Left lung (tissue), 10 donors: ENCODE data around the gene TLK1. TPM values are rescaled to one million over a fixed set of nuclear protein-coding genes. Genes with fewer than 3 reads are reported as not detected.

Source experiments
- ATAC-seq: fragments of 200-7000 bp; cut with Tn5 transposase; one replicate; pipeline ENCODE4 v1.9.1; 2020; ENCODE audit warnings: moderate library complexity
- DNase-seq, 4 donors: peaks; one replicate each; pipeline ENCODE4 v3.0.0-alpha.2; 2013 to 2020
- H3K27ac ChIP-seq, 2 donors: fragments of 200-600 bp; sonication (generic) in 1 of 2; one replicate each; pipeline versions ENCODE4 v1.5.0 to v1.8.0; 2020 to 2021
- H3K27me3 ChIP-seq, 2 donors: fragments of 200-600 bp; sonication (generic) in 1 of 2; one replicate each; pipeline versions ENCODE4 v1.5.0 to v1.8.0; 2020 to 2021
- H3K36me3 ChIP-seq, 2 donors: fragments of 200-600 bp; sonication (generic) in 1 of 2; one replicate each; pipeline versions ENCODE4 v1.5.0 to v1.8.0; 2020 to 2021
- H3K4me1 ChIP-seq, 2 donors: fragments of 200-600 bp; one replicate each; pipeline ENCODE4 v1.8.0; 2021
- H3K4me3 ChIP-seq, 2 donors: fragments of 200-600 bp; sonication (generic) in 1 of 2; one replicate each; pipeline versions ENCODE4 v1.5.0 to v1.8.0; 2020 to 2021; ENCODE audit warnings: mild to moderate bottlenecking in 1 of 2
- H3K9me3 ChIP-seq, 2 donors: fragments of 200-600 bp; sonication (generic) in 1 of 2; one replicate each; pipeline versions ENCODE4 v1.5.0 to v1.8.0; 2020 to 2021
- intact Hi-C, 2 donors: fragments of 100-400 bp; cut with DNase I; formaldehyde crosslinking; loops; one replicate each; pipeline versions ENCODE4 v1.11.2 to v1.14.2; 2022
- polyA plus RNA-seq, 6 donors: library from polyadenylated mRNA; unstranded; fragments of 120-200 nt; gene quantifications; one replicate each; pipeline ENCODE4 v1.2.1, GENCODE V29; 2013; ENCODE audit not compliant: insufficient read length in 6 of 6
- total RNA-seq, 2 donors: library from RNA; stranded (reverse); fragmentation: NEBNext Ultra II Directional; extraction: Animal tissue kit (Norgen Biotek cat#: 25700); gene quantifications; one replicate each; pipeline ENCODE4 v1.2.1, GENCODE V29; 2021
- TF ChIP-seq, protein P1 (sequence below), 2 donors: fragments of 200-600 bp; sonication (generic) in 1 of 2; IDR thresholded peaks; one replicate each; pipeline versions ENCODE4 v1.5.0 to v1.8.0; 2021; ENCODE audit warnings: antibody characterized with exemption in 2 of 2
- donor health status: DM: no; HTN: yes; CAD: no.
- donor health status: DM: no; HTN: no; CAD: no.

Gene TLK1
- total and polyA plus RNA-seq, 8 donors, result 35.3 to 49.8 (median 40.4) TPM

DNA sequence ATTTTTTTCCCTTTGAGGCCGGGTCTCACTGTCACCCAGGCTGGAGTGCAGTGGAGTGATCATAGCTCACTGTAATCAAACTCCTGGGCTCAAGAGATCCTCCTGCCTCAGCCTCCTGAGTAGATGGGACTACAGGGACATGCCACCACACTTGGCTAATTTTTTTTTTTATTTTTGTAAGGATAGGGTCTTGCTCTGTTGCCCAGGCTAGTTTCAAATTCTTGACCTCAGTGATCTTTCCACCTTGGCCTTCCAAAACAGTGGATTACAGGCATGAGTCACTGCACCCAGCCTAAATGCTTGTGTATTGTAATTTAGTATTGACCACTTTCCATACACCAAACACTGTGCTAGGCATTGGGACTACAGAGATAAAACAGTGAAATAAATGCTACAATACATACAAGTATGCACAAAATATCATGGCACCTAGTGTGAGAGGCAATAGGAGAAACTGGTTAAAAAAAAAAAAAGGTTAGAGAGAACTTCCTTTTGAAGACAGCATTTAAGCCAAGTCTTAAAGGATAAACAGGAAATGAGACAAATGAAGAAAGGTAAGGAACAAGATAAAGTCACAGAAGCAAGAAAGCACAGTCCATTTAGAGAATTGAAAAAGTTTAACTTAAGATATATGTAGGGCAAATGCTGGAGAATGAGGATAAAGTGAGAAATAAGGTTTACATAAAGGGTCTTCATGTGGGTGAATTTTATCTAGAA lies 118.3 kb downstream of the TLK1 start:
- H3K27ac ChIP-seq, result no peak overlapping the region
- no peaks in the 10 kb centered on the region for H3K27me3 ChIP-seq
- intact Hi-C loops, result no loop called here
- DNase-seq (no peak), ATAC-seq (no peak)
- TF ChIP-seq, protein P1, sequence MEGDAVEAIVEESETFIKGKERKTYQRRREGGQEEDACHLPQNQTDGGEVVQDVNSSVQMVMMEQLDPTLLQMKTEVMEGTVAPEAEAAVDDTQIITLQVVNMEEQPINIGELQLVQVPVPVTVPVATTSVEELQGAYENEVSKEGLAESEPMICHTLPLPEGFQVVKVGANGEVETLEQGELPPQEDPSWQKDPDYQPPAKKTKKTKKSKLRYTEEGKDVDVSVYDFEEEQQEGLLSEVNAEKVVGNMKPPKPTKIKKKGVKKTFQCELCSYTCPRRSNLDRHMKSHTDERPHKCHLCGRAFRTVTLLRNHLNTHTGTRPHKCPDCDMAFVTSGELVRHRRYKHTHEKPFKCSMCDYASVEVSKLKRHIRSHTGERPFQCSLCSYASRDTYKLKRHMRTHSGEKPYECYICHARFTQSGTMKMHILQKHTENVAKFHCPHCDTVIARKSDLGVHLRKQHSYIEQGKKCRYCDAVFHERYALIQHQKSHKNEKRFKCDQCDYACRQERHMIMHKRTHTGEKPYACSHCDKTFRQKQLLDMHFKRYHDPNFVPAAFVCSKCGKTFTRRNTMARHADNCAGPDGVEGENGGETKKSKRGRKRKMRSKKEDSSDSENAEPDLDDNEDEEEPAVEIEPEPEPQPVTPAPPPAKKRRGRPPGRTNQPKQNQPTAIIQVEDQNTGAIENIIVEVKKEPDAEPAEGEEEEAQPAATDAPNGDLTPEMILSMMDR (IDR thresholded peaks at IDR 0.05), result no peak
- no peaks in the 10 kb centered on the region for H3K4me1 ChIP-seq
- H3K4me3 ChIP-seq, result no peak overlapping the region
- H3K36me3 ChIP-seq, result peaks cover 3 to 87% of the 10 kb centered on the region in 2 donors
- no peaks in the 10 kb centered on the region for H3K9me3 ChIP-seq

DNA sequence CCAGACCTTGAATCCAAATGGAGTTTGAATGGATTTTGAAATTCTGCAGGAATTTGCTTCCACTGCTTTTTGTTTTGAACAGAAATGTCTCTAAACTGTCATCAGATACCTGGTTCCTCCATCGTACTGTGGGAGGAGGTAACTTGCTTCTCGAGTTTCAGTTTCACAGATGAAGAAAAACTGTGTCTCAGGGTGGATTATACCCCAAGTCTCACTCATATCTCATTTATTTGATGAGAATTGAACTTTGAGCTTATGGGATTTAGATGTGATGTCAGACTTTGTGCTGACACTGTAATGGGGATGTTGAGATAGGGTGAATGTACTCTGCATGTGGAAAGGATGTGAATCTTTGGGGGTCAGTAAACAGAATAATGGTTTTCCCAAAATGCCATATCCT lies 124.2 kb downstream of the TLK1 start:
- DNase-seq, result no peak
- H3K36me3 ChIP-seq, result peaks cover 0 to 72% of the 10 kb centered on the region in 2 donors

DNA sequence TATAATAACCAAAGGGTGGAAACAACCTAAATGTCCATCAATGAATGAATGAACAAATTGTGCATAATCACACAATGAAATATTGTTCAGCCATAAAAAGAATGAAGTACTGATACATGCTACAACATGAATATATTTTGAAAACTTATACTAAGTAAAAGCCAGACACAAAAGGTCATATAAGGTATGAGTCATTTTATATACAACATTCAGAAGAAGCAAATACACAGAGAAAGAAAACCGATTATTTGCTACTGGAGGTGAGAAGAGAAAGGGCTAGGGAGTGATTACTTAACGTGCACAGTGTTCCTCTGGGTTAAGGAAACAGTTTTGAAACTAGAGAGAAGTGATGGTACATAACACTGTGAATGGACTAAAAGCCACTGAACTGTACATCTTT lies 126.4 kb downstream of the TLK1 start:
- Histone ChIP-seq H3K9me3 (no peaks in the 10 kb centered on the region), H3K27me3 (no peaks in the 10 kb centered on the region), H3K27ac (no peak overlapping the region), H3K4me3 (no peak overlapping the region), H3K36me3 (peaks cover 0 to 56% of the 10 kb centered on the region in 2 donors), H3K4me1 (no peaks in the 10 kb centered on the region)
- intact Hi-C loops, result no loop called here
- DNase-seq, result no peak
- ATAC-seq, result no peak
- TF ChIP-seq, protein P1 (IDR thresholded peaks at IDR 0.05), result no peak

More for the DNA sequence above, 124.2 kb downstream of the TLK1 start:
- intact Hi-C loops, result no loop called here
- Histone ChIP-seq H3K4me1 (no peaks in the 10 kb centered on the region), H3K27ac (no peak overlapping the region), H3K27me3 (no peaks in the 10 kb centered on the region), H3K9me3 (no peaks in the 10 kb centered on the region), H3K4me3 (no peak overlapping the region)
- no peak for ATAC-seq
- TF ChIP-seq, protein P1 (IDR thresholded peaks at IDR 0.05), result no peak

DNA sequence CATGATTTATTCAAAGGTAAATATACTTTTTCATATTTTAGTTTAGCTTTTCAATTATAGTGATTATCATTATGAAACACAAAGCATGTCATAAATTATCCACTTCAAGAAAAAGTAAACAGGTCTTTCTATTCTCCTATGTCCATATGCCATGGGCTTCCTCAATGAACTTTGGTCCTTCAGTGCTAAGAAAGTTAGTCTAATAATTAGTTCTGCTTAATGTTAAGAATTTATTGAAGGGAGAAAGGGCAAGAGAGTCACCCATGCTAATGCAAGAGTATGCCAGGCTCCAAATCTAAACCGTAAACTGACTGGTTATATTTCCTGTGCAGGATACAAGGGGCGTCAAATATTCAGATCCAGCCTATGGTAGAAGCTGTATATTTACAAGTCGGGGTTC lies 135.5 kb downstream of the TLK1 start:
- Histone ChIP-seq H3K36me3 (peaks cover 0 to 30% of the 10 kb centered on the region in 2 donors), H3K27ac (no peak overlapping the region), H3K4me3 (no peak overlapping the region), H3K4me1 (no peaks in the 10 kb centered on the region), H3K9me3 (no peaks in the 10 kb centered on the region), H3K27me3 (no peaks in the 10 kb centered on the region)
- DNase-seq, result no peak
- no peak for ATAC-seq
- TF ChIP-seq, protein P1 (IDR thresholded peaks at IDR 0.05), result no peak
- intact Hi-C loops, result no loop called here

DNA sequence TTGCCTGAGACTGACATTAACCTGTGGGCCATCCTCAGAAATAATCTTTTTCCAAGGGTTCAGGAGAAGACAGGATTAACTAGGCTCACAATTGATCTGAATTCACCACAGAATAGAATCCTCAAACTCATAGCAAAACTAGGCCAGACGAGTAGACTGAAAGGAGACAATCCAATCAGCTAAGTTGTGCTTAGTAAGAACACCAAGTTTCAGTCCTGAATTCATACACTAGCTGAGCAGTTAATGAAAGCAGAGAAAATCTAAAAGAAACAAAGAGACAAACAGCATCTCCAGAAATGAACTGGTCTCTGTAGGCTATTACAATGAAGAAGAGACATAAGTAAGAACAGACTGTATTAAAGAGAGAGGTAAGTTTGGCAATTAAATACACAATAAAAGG lies 142.2 kb downstream of the TLK1 start:
- TF ChIP-seq, protein P1 (IDR thresholded peaks at IDR 0.05), result no peak

More for the DNA sequence above, 142.2 kb downstream of the TLK1 start:
- ATAC-seq, result no peak
- H3K27ac ChIP-seq, result no peak overlapping the region
- H3K9me3 ChIP-seq, result no peaks in the 10 kb centered on the region
- H3K4me3 ChIP-seq, result no peak overlapping the region
- no peak for DNase-seq
- H3K27me3 ChIP-seq, result no peaks in the 10 kb centered on the region
- H3K36me3 ChIP-seq, result peaks cover 0 to 35% of the 10 kb centered on the region in 2 donors
- intact Hi-C loops, result no loop called here
- H3K4me1 ChIP-seq, result no peaks in the 10 kb centered on the region
